Suprapubic skin (tissue), 4 donors: ENCODE results near the gene PTPN14.

ENCODE experiments used
- EP300 ChIP-seq: sonication (generic); formaldehyde crosslinking; IDR thresholded peaks from one replicate; pipeline ENCODE4 v1.6.1; 2017; ENCODE audit warnings: antibody characterized with exemption
- POLR2A ChIP-seq, 2 donors: fragments of 450-650 bp; IDR thresholded peaks; one replicate each; pipeline ENCODE4 v1.6.1; 2017; ENCODE audit warnings: antibody characterized with exemption in 2 of 2, mild to moderate bottlenecking in 2 of 2, moderate library complexity in 2 of 2
- POLR2AphosphoS5 ChIP-seq, 3 donors: sonication (generic); formaldehyde crosslinking; IDR thresholded peaks; one replicate each; pipeline ENCODE4 v1.6.1; 2017; ENCODE audit warnings: antibody characterized with exemption in 3 of 3
- TF ChIP-seq, protein P1 (sequence below), 2 donors: fragments of 200-600 bp in 1 of 2; fragments of 450-650 bp in 1 of 2; sonication (generic) in 1 of 2; IDR thresholded peaks; one replicate each; pipeline ENCODE4 v1.5.1; 2016 to 2019; ENCODE audit warnings: antibody characterized with exemption in 2 of 2, mild to moderate bottlenecking in 1 of 2, moderate library complexity in 1 of 2

DNA sequence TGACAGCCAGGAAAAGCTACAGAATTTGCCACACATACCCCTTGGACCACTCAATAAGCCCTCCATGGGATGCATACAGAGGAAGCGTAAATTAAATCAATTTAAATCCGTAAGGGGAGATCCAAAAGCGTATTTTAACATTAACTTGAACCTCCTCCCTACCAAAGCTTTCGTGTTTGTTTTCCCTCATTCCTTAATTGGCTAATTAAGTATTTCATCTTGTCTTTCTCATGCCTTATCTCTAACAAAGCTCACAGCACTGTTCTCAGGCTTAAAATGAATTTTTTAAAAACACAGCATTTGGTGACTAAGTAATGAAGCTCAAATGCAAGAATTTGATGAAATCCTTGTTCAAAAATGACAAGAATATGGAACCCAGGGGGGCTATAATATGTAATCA is 3.1 kb downstream of the PTPN14 start:
- TF ChIP-seq, protein P1, sequence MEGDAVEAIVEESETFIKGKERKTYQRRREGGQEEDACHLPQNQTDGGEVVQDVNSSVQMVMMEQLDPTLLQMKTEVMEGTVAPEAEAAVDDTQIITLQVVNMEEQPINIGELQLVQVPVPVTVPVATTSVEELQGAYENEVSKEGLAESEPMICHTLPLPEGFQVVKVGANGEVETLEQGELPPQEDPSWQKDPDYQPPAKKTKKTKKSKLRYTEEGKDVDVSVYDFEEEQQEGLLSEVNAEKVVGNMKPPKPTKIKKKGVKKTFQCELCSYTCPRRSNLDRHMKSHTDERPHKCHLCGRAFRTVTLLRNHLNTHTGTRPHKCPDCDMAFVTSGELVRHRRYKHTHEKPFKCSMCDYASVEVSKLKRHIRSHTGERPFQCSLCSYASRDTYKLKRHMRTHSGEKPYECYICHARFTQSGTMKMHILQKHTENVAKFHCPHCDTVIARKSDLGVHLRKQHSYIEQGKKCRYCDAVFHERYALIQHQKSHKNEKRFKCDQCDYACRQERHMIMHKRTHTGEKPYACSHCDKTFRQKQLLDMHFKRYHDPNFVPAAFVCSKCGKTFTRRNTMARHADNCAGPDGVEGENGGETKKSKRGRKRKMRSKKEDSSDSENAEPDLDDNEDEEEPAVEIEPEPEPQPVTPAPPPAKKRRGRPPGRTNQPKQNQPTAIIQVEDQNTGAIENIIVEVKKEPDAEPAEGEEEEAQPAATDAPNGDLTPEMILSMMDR (IDR thresholded peaks at IDR 0.05): no peak
- TF ChIP-seq POLR2AphosphoS5 (IDR thresholded peaks at IDR 0.05) (no peak), POLR2A (IDR thresholded peaks at IDR 0.05) (no peak), EP300 (no peak)
